Spleen (tissue), 11 donors: ENCODE data around the gene RBM42. TPM values are rescaled to one million over a fixed set of nuclear protein-coding genes. Genes with fewer than 3 reads are reported as not detected.
A peak's percentile ranks its signal among the peaks of the same experiment; 100 is the strongest.

Source experiments
- DNase-seq: peaks from one replicate; pipeline ENCODE4 v3.0.0-alpha.2; 2020
- H3K27ac ChIP-seq, 8 donors: fragments of 200-600 bp; sonication (generic) in 7 of 8; 1 replicate in 4 of 8; 2 replicates in 4 of 8; pipeline versions ENCODE4 v1.5.0 to v1.8.0; 2016 to 2021; ENCODE audit warnings: inconsistent platforms in 4 of 8, mild to moderate bottlenecking in 4 of 8, moderate library complexity in 1 of 8
- H3K27me3 ChIP-seq, 7 donors: fragments of 200-600 bp; sonication (generic) in 6 of 7; replicated peaks in 1 of 7; 1 replicate in 4 of 7; 2 replicates in 3 of 7; pipeline versions ENCODE4 v1.5.0 to v1.8.0; 2016 to 2021; ENCODE audit warnings: inconsistent platforms in 3 of 7, mild to moderate bottlenecking in 1 of 7
- H3K36me3 ChIP-seq, 6 donors: fragments of 200-600 bp; sonication (generic) in 5 of 6; 1 replicate in 4 of 6; 2 replicates in 2 of 6; pipeline versions ENCODE4 v1.5.0 to v1.8.0; 2016 to 2021; ENCODE audit warnings: inconsistent platforms in 2 of 6
- H3K4me1 ChIP-seq, 6 donors: fragments of 200-600 bp; sonication (generic) in 5 of 6; 1 replicate in 3 of 6; 2 replicates in 3 of 6; pipeline versions ENCODE4 v1.5.0 to v1.8.0; 2016 to 2021; ENCODE audit warnings: inconsistent platforms in 3 of 6
- H3K4me3 ChIP-seq, 8 donors: fragments of 200-600 bp; sonication (generic) in 7 of 8; 1 replicate in 4 of 8; 2 replicates in 4 of 8; pipeline versions ENCODE4 v1.5.0 to v1.8.0; 2016 to 2021; ENCODE audit warnings: inconsistent platforms in 4 of 8, mild to moderate bottlenecking in 4 of 8, moderate library complexity in 2 of 8
- H3K9me3 ChIP-seq, 8 donors: fragments of 200-600 bp; sonication (generic) in 7 of 8; 1 replicate in 4 of 8; 2 replicates in 4 of 8; pipeline versions ENCODE4 v1.5.0 to v1.8.0; 2016 to 2021; ENCODE audit warnings: inconsistent platforms in 4 of 8
- POLR2A ChIP-seq, 3 donors: fragments of 450-650 bp; IDR thresholded peaks; one replicate each; pipeline ENCODE4 v1.5.1; 2017; ENCODE audit warnings: antibody characterized with exemption in 3 of 3, mild to moderate bottlenecking in 1 of 3
- POLR2AphosphoS5 ChIP-seq, 3 donors: sonication (generic); formaldehyde crosslinking; IDR thresholded peaks; one replicate each; pipeline ENCODE4 v1.5.1; 2017; ENCODE audit warnings: antibody characterized with exemption in 3 of 3
- WGBS, 5 donors: extraction: QIAGEN DNeasy Blood & Tissue Kit in 3 of 5; methylation state at CpG; one replicate each; pipeline versions ENCODE4 v1.1.5 to v1.1.7; 2013 to 2018; 5-methylcytosine and 5-hydroxymethylcytosine counted together
- intact Hi-C: fragments of 100-400 bp; cut with DNase I; formaldehyde crosslinking; loops from one replicate; pipeline ENCODE4 v1.15.0; 2023; ENCODE audit warnings: low total_unique reads
- polyA plus RNA-seq, 3 donors: library from polyadenylated mRNA; stranded (reverse); fragments of 200-250 nt; gene quantifications; one replicate each; pipeline ENCODE4 v1.2.1, GENCODE V29; 2013
- total RNA-seq, 7 donors: library from RNA; depleted of rRNA in 3 of 7; stranded (reverse); fragments of >200 nt in 3 of 7; fragmentation: NEBNext Ultra II Directional in 4 of 7; extraction: Animal tissue kit (Norgen Biotek cat#: 25700) in 4 of 7; gene quantifications; one replicate each; pipeline versions ENCODE4 v1.1.0 to v1.2.1, GENCODE V29; 2016 to 2021
- TF ChIP-seq, protein P1 (sequence below), 11 experiments: fragments of 200-600 bp in 7 of 11; fragments of 450-650 bp in 4 of 11; sonication (generic) in 4 of 11; IDR thresholded peaks in 8 of 11; conservative IDR thresholded peaks in 3 of 11; 1 replicate in 7 of 11; 2 replicates in 4 of 11; pipeline versions ENCODE4 v1.4.0 to v1.8.0; 2016 to 2021; ENCODE audit warnings: antibody characterized with exemption in 11 of 11, inconsistent platforms in 4 of 11, mild to moderate bottlenecking in 1 of 11
- donor health status: healthy with polysubstance abuse.
- donor health status: DM: no; HTN: no; CAD: no; lungs with moderate emphysema.
- donor health status: DM: no; HTN: no; CAD: no.
- donor health status: Bipolar disorder and iron deficiency.
- donor health status: healthy.
- donor health status: DM: no; HTN: no; CAD: no.
- donor health status: DM: yes; HTN: yes; CAD: no.

RBM42 gene
- total and polyA plus RNA-seq, 10 donors = 48.2 to 71.9 (median 59.4) TPM

DNA sequence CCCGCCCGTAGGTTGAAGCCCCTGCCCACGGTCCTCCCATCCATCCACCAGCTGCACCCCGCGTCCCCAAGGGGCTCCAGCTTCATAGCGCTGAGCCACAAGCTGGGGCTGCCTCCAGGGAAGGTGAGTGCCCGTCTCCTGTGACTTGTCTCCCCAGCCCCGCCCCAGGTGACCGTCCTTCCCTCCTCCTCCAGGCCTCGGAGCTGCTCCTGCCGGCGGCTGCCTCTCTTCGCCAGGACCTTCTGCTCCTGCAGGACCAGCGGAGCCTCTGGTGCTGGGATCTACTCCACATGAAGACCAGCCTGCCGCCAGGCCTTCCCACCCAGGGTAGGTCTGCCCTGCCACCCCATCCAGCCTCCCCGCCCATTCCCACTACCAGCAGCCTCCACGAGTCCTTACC, 8.8 kb upstream of the RBM42 start:
- peaks cover 0 to 70% (median 21%) of the 10 kb centered on the region in 6 donors for H3K36me3 ChIP-seq
- H3K27ac ChIP-seq = no peak overlapping the region
- H3K27me3 ChIP-seq = no peaks in the 10 kb centered on the region
- H3K4me3 ChIP-seq = no peak overlapping the region
- H3K9me3 ChIP-seq = no peaks in the 10 kb centered on the region
- intact Hi-C loops = no loop called here
- no peaks in the 10 kb centered on the region for H3K4me1 ChIP-seq
- DNase-seq = no peak
- WGBS, 5 donors = 94 to 98% (median 95%) methylated on average over 15 to 17 of the region's 17 CpGs
- TF ChIP-seq, protein P1, sequence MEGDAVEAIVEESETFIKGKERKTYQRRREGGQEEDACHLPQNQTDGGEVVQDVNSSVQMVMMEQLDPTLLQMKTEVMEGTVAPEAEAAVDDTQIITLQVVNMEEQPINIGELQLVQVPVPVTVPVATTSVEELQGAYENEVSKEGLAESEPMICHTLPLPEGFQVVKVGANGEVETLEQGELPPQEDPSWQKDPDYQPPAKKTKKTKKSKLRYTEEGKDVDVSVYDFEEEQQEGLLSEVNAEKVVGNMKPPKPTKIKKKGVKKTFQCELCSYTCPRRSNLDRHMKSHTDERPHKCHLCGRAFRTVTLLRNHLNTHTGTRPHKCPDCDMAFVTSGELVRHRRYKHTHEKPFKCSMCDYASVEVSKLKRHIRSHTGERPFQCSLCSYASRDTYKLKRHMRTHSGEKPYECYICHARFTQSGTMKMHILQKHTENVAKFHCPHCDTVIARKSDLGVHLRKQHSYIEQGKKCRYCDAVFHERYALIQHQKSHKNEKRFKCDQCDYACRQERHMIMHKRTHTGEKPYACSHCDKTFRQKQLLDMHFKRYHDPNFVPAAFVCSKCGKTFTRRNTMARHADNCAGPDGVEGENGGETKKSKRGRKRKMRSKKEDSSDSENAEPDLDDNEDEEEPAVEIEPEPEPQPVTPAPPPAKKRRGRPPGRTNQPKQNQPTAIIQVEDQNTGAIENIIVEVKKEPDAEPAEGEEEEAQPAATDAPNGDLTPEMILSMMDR (IDR thresholded peaks at IDR 0.05 in 8 of 11, conservative IDR thresholded peaks at IDR 0.05 in 3 of 11) = no peak
- TF ChIP-seq POLR2A (IDR thresholded peaks at IDR 0.05) = no peak
- TF ChIP-seq POLR2AphosphoS5 (IDR thresholded peaks at IDR 0.05) = no peak

DNA sequence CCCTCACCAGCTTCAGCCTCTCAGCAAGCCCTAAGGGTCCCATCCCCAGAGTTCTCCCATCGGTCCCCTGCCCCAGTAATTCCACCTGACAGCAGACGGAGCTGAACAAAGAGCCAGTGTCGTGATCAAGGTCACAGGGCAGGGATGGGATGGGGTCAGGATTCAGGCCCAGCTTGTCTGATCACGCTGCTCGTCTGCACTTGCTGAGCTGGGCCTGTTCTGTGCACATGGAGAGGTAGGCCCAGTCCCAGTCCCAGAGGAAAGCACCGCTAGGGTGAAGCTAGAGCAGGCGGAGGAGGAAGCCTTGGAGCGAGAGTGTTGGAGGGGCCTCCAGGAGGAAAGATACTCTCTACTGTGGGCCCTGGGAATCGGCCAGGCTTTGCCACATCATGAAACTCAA, 7.1 kb upstream of the RBM42 start:
- no peaks in the 10 kb centered on the region for H3K27me3 ChIP-seq
- TF ChIP-seq, protein P1 (IDR thresholded peaks at IDR 0.05 in 8 of 11, conservative IDR thresholded peaks at IDR 0.05 in 3 of 11) = no peak
- TF ChIP-seq POLR2A (IDR thresholded peaks at IDR 0.05) = no peak
- TF ChIP-seq POLR2AphosphoS5 (IDR thresholded peaks at IDR 0.05) = no peak
- no peaks in the 10 kb centered on the region for H3K9me3 ChIP-seq
- WGBS, 5 donors = 91 to 96% (median 96%) methylated on average over 9 of the region's 9 CpGs
- no peak overlapping the region for H3K4me3 ChIP-seq
- intact Hi-C loops = no loop called here
- peaks cover 0 to 53% (median 13%) of the 10 kb centered on the region in 6 donors for H3K36me3 ChIP-seq
- no peaks in the 10 kb centered on the region for H3K4me1 ChIP-seq
- no peak overlapping the region for H3K27ac ChIP-seq
- no peak for DNase-seq

DNA sequence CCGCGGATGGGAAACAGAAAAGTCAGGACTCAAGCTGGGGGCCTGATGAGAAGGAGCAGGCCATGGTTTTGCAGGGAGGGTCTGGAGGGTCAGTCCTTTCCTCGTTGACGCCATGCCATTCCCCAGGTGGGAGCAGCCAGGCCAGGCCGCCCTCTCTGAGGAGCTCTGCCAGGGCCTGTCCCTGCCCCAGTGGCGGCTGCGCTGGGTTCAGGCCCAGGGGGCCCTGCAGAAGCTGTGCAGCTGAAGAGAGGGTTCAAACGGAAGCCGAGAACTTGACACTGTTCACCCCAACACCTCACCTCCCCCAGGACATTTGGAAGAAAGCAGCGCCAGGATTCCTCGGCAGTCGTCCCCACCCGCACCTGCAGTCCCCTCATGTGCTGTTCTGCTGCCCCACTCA, 6.1 kb upstream of the RBM42 start:
- no peak overlapping the region for H3K4me3 ChIP-seq
- TF ChIP-seq, protein P1 (IDR thresholded peaks at IDR 0.05 in 8 of 11, conservative IDR thresholded peaks at IDR 0.05 in 3 of 11) = no peak
- no peak for TF ChIP-seq POLR2A (IDR thresholded peaks at IDR 0.05)
- peak in 1 of 3 donors; percentile 12 for TF ChIP-seq POLR2AphosphoS5 (IDR thresholded peaks at IDR 0.05)
- peaks cover 0 to 42% (median 11%) of the 10 kb centered on the region in 6 donors for H3K36me3 ChIP-seq
- WGBS, 5 donors = 92 to 97% (median 94%) methylated on average over 13 of the region's 13 CpGs
- peaks cover 0 to 3% (median 2%) of the 10 kb centered on the region in 6 donors for H3K4me1 ChIP-seq
- H3K27me3 ChIP-seq = no peaks in the 10 kb centered on the region
- no peaks in the 10 kb centered on the region for H3K9me3 ChIP-seq
- no peak overlapping the region for H3K27ac ChIP-seq
- DNase-seq = no peak
- intact Hi-C loops = no loop called here

DNA sequence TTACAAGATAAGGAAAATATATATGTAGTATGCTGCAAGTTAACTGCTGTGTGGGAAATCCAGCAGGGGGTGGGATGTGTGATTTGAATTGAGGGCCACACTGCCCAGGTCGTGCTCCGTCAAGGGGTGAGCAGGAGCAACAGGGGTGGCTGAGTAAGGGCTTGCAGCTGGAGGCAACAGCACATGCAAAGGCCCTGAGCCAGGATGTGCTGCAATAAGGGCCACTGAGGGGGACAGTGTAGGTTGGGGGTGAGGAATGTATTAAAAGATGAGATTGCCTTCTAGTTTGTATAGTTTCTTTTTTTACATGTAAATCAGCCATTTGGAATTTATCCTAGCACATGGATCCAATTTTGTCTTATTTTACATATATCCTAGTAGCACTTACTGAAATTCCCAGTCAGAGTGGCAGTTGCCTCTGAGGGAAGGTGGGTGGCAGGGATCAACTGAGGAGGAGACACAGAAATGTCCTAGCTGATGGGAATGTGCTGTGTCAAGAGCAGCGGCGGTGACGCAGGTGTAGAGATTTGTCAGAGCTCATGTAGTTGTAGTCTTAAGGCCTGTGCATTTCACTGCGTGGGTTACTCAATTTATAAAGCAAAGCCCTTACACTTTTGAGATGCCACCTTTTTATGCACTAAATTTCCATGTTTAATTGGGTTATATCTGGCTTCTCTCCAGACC, 5.4 kb upstream of the RBM42 start:
- H3K27me3 ChIP-seq = no peaks in the 10 kb centered on the region
- intact Hi-C loops = no loop called here
- H3K4me1 ChIP-seq = peaks cover 0 to 10% (median 8%) of the 10 kb centered on the region in 6 donors
- TF ChIP-seq POLR2AphosphoS5 (IDR thresholded peaks at IDR 0.05) (no peak), POLR2A (IDR thresholded peaks at IDR 0.05) (no peak)
- TF ChIP-seq, protein P1 (IDR thresholded peaks at IDR 0.05 in 8 of 11, conservative IDR thresholded peaks at IDR 0.05 in 3 of 11) = no peak
- H3K36me3 ChIP-seq = peaks cover 0 to 35% (median 11%) of the 10 kb centered on the region in 6 donors
- no peaks in the 10 kb centered on the region for H3K9me3 ChIP-seq
- no peak overlapping the region for H3K4me3 ChIP-seq
- 88 to 95% (median 92%) methylated on average over 6 of the region's 6 CpGs for WGBS, 5 donors
- no peak overlapping the region for H3K27ac ChIP-seq
- DNase-seq = no peak
